Heart right ventricle (tissue), 16 donors: Measurements from ENCODE around the gene EGFL6. TPM values are rescaled to one million over a fixed set of nuclear protein-coding genes. Genes with fewer than 3 reads are reported as not detected.

Source experiments
- ATAC-seq, 8 donors: fragments of 200-7000 bp; cut with Tn5 transposase; one replicate each; pipeline ENCODE4 v1.9.1; 2020; ENCODE audit warnings: mild to moderate bottlenecking in 8 of 8, moderate library complexity in 8 of 8, moderate number of reproducible peaks in 1 of 8
- DNase-seq, 2 donors: peaks; one replicate each; pipeline ENCODE4 v3.0.0-alpha.2; 2020
- H3K27ac ChIP-seq, 10 donors: fragments of 200-600 bp; sonication (generic) in 2 of 10; one replicate each; pipeline versions ENCODE4 v1.5.0 to v1.8.0; 2020 to 2022; ENCODE audit warnings: mild to moderate bottlenecking in 3 of 10
- H3K27me3 ChIP-seq, 7 donors: fragments of 200-600 bp; one replicate each; pipeline ENCODE4 v1.8.0; 2021 to 2022; ENCODE audit warnings: mild to moderate bottlenecking in 2 of 7
- H3K36me3 ChIP-seq, 9 donors: fragments of 200-600 bp; sonication (generic) in 1 of 9; one replicate each; pipeline versions ENCODE4 v1.5.0 to v1.8.0; 2020 to 2022; ENCODE audit warnings: mild to moderate bottlenecking in 2 of 9
- H3K4me1 ChIP-seq, 9 donors: fragments of 200-600 bp; sonication (generic) in 1 of 9; one replicate each; pipeline versions ENCODE4 v1.5.0 to v1.8.0; 2020 to 2022; ENCODE audit warnings: mild to moderate bottlenecking in 4 of 9
- H3K4me3 ChIP-seq, 10 donors: fragments of 200-600 bp; sonication (generic) in 2 of 10; one replicate each; pipeline versions ENCODE4 v1.5.0 to v1.8.0; 2020 to 2022; ENCODE audit warnings: mild to moderate bottlenecking in 7 of 10, moderate library complexity in 2 of 10
- H3K9me3 ChIP-seq, 11 donors: fragments of 200-600 bp in 10 of 11; sonication (generic) in 2 of 11; one replicate each; pipeline versions ENCODE4 v1.5.0 to v1.8.0; 2013 to 2022; ENCODE audit warnings: mild to moderate bottlenecking in 2 of 11, control low read depth in 1 of 11, moderate library complexity in 1 of 11
- CTCF ChIP-seq, 9 donors: fragments of 200-600 bp; sonication (generic) in 2 of 9; IDR thresholded peaks; one replicate each; pipeline versions ENCODE4 v1.5.0 to v1.8.0; 2021 to 2022; ENCODE audit warnings: antibody characterized with exemption in 9 of 9, mild to moderate bottlenecking in 5 of 9, moderate library complexity in 1 of 9
- WGBS, 2 donors: extraction: QIAGEN DNeasy Blood & Tissue Kit; methylation state at CpG; one replicate each; pipeline ENCODE4 v1.1.7; 2013; ENCODE audit warnings: inconsistent platforms in 1 of 2; 5-methylcytosine and 5-hydroxymethylcytosine counted together
- intact Hi-C, 10 donors: fragments of 100-400 bp; cut with DNase I; formaldehyde crosslinking; loops; one replicate each; pipeline versions ENCODE4 v1.11.1 to v1.14.2; 2022
- polyA plus RNA-seq, 2 donors: library from polyadenylated mRNA; stranded (reverse); fragments of 200-250 nt; gene quantifications; one replicate each; pipeline ENCODE4 v1.2.3, GENCODE V29; 2013
- total RNA-seq, 10 donors: library from RNA; stranded (reverse); fragmentation: NEBNext Ultra II Directional in 3 of 10; extraction: Animal tissue kit (Norgen Biotek cat#: 25700) in 3 of 10; gene quantifications; one replicate each; pipeline versions ENCODE4 v1.2.1 to v1.2.4, GENCODE V29; 2021 to 2023
- donor health status: Arrhythmogenic right ventricular cardiomyopathy.
- donor health status: ischemic (EF 13 %, LVEDD 7.1; RV severe dilation, severe dysfunction).
- donor health status: healthy with polysubstance abuse.
- donor health status: DM: no; HTN: yes; CAD: no.
- donor health status: DM: no; HTN: no; CAD: no.
- donor health status: ischemic (EF 25% LVEDD 6.9; RV normal size, moderate dysfunction).
- donor health status: ischemic (EF 25% LVEDD 5.7; RV mildly dilated, moderate dysfunction).
- donor health status: healthy.
- donor health status: DM: yes; HTN: yes; CAD: no.
- donor health status: Ischemic cardiomyopathy.
- donor health status: ischemic (EF 35%, LVEDD 5.7; RV mildly dilated, moderate dysfunction).
- donor health status: nonischemic (EF 11% LVEDD 7.7; RV severe dilation, severe dysfunction).
- donor health status: DM: yes; HTN: yes; CAD: no.
- donor health status: PGD.
- donor health status: ischemic (EF 29% LVEDD 5.4; RV normal size, mild dysfunction).
- donor health status: nonischemic (EF 23%, LVEDD 6.1; RV moderate dilation, normal function).

The EGFL6 gene
- total and polyA plus RNA-seq, 12 donors: 0.11 TPM; not detected in 11

- no peak for TF ChIP-seq CTCF (IDR thresholded peaks at IDR 0.05)
- no peak overlapping the region for H3K4me3 ChIP-seq
- ATAC-seq (no peak), DNase-seq (no peak)
- H3K27ac ChIP-seq: no peak overlapping the region
- intact Hi-C loops: loop anchor here in 4 of 10 donors (5.0 to 10.0 kb wide), 3 partner anchors 81 to 374 kb away; partner anchors contain the start of genes OFD1 (in 2 of the 4), TRAPPC2 (in 2 of the 4) and GEMIN8 (in 1 of the 4)
- no peaks in the 10 kb centered on the region for H3K9me3 ChIP-seq
- peaks cover 0 to 53% (median 0%) of the 10 kb centered on the region in 7 donors for H3K27me3 ChIP-seq
- 62 to 97% methylated on average over 3 of the region's 3 CpGs for WGBS, 2 donors
- peaks cover 0 to 8% (median 0%) of the 10 kb centered on the region in 9 donors for H3K36me3 ChIP-seq
- H3K4me1 ChIP-seq: peaks cover 0 to 33% (median 12%) of the 10 kb centered on the region in 9 donors
Observed at GRCh38 chrX:13651150-13651549, 81.7 kb downstream of the EGFL6 start.

GRCh38 chrX:13652287-13652793 is 82.9 kb downstream of the EGFL6 start:
- DNase-seq: no peak
- peaks cover 0 to 32% (median 12%) of the 10 kb centered on the region in 9 donors for H3K4me1 ChIP-seq
- no peaks in the 10 kb centered on the region for H3K9me3 ChIP-seq
- no peak for TF ChIP-seq CTCF (IDR thresholded peaks at IDR 0.05)
- peaks cover 0 to 18% (median 0%) of the 10 kb centered on the region in 9 donors for H3K36me3 ChIP-seq
- H3K27me3 ChIP-seq: peaks cover 0 to 43% (median 0%) of the 10 kb centered on the region in 7 donors
- intact Hi-C loops: loop anchor here in 4 of 10 donors (5.0 to 10.0 kb wide), 3 partner anchors 80 to 372 kb away; partner anchors contain the start of genes OFD1 (in 2 of the 4), TRAPPC2 (in 2 of the 4) and GEMIN8 (in 1 of the 4)
- WGBS, 2 donors: 42 to 68% methylated on average over 7 of the region's 7 CpGs
- peak overlapping the region; percentile 6 to 73 (median 66) for H3K4me3 ChIP-seq
- ATAC-seq: no peak
- H3K27ac ChIP-seq: peak overlapping the region in 9 of 10 donors; percentile 82 to 96 (median 94)

GRCh38 chrX:13652850-13653693 is 83.7 kb downstream of the EGFL6 start, which contains the start of gene TCEANC:
TCEANC (plus strand) TSS chrX:13653141; CDS start chrX:13662509, 9,368 bp downstream.
- peaks cover 0 to 18% (median 0%) of the 10 kb centered on the region in 9 donors for H3K36me3 ChIP-seq
- H3K27me3 ChIP-seq: peaks cover 0 to 35% (median 0%) of the 10 kb centered on the region in 7 donors
- H3K27ac ChIP-seq: peak within 1 kb of the TSS; percentile 87 to 96 (median 94)
- H3K9me3 ChIP-seq: no peaks in the 10 kb centered on the region
- WGBS, 2 donors: 0 to 1% methylated on average over 45 to 54 of the region's 54 CpGs
- intact Hi-C loops: loop anchor here in 4 of 10 donors (5.0 to 10.0 kb wide), 3 partner anchors 79 to 372 kb away; partner anchors contain the start of genes OFD1 (in 2 of the 4), TRAPPC2 (in 2 of the 4) and GEMIN8 (in 1 of the 4)
- DNase-seq: peak; percentile 93 to 94
- ATAC-seq: peak; percentile 99 to 100 (median 100)
- peaks cover 0 to 26% (median 12%) of the 10 kb centered on the region in 9 donors for H3K4me1 ChIP-seq
- H3K4me3 ChIP-seq: peak within 1 kb of the TSS; percentile 43 to 73 (median 66)
- no peak for TF ChIP-seq CTCF (IDR thresholded peaks at IDR 0.05)

- H3K27me3 ChIP-seq: peaks cover 0 to 25% (median 0%) of the 10 kb centered on the region in 7 donors
- H3K4me3 ChIP-seq: peak overlapping the region in 9 of 10 donors; percentile 43 to 73 (median 66)
- H3K9me3 ChIP-seq: no peaks in the 10 kb centered on the region
- H3K36me3 ChIP-seq: peaks cover 0 to 18% (median 0%) of the 10 kb centered on the region in 9 donors
- H3K4me1 ChIP-seq: peaks cover 0 to 27% (median 12%) of the 10 kb centered on the region in 9 donors
- peak overlapping the region in 8 of 10 donors; percentile 87 to 96 (median 94) for H3K27ac ChIP-seq
- no peak for TF ChIP-seq CTCF (IDR thresholded peaks at IDR 0.05)
- intact Hi-C loops: loop anchor here in 4 of 10 donors (5.0 to 10.0 kb wide), 3 partner anchors 78 to 371 kb away; partner anchors contain the start of genes OFD1 (in 2 of the 4), TRAPPC2 (in 2 of the 4) and GEMIN8 (in 1 of the 4)
- no peak for DNase-seq
- ATAC-seq: no peak
Observed at GRCh38 chrX:13654116-13654515, 84.7 kb downstream of the EGFL6 start.
